Measurements from ENCODE around the gene SPAG17. TPM values are rescaled to one million over a fixed set of nuclear protein-coding genes. Genes with fewer than 3 reads are reported as not detected.

SPAG17 gene
- total and polyA plus RNA-seq, 2 donors (not counting 1 experiment from before 2014, with no cell fraction given): not detected

DNA sequence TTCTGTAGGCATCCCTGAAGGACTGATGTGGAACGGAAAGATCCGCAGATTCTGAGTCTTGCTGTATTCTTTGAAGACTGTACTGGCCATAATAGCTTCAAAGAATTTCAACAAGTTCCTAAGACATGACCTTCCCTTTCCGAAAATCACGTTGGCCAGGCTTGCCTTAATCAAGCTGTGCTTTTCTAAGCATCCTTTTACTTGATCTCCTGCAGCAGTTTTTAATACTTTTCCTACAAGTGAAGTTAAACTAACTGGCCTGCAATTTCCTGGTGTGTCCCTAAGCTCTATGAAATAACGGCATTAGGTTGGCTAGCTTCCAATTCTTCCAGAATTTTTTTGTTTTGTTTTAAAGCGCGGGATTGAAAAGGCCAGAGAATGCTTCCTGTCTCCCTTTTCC, 40.3 kb downstream of the SPAG17 start:
- H3K4me1 ChIP-seq (ENCODE audit: control insufficient read depth in 2 of 2, insufficient read depth in 2 of 2, low read length in 2 of 2): no peaks in the 10 kb centered on the region
- no peaks in the 10 kb centered on the region for H3K4me1 Mint-ChIP-seq
- no peak overlapping the region for H3K4me3 ChIP-seq (ENCODE audit: control extremely low read depth in 1 of 5, extremely low read depth in 1 of 5, insufficient read depth in 1 of 5, low read depth in 2 of 5, low read length in 4 of 5)
- DNase-seq (no peak), ATAC-seq (ENCODE audit: low read depth) (no peak)
- H3K27me3 Mint-ChIP-seq: peaks cover 3% of the 10 kb centered on the region
- H3K36me3 ChIP-seq (replicated peaks in 1 of 2; ENCODE audit: control extremely low read depth in 1 of 2, control insufficient read depth in 1 of 2, extremely low read depth in 1 of 2, insufficient read depth in 2 of 2, low read length in 1 of 2): no peaks in the 10 kb centered on the region
- H3K9me3 Mint-ChIP-seq (ENCODE audit: insufficient read depth): no peaks in the 10 kb centered on the region
- no peaks in the 10 kb centered on the region for H3K79me2 ChIP-seq (ENCODE audit: control insufficient read depth, insufficient read depth, low read length)
- no peak overlapping the region for H3K27ac Mint-ChIP-seq
- H2AFZ ChIP-seq (ENCODE audit: insufficient read depth, low read depth, low read length, poor library complexity, severe bottlenecking): no peak overlapping the region
- H3K9me3 ChIP-seq (ENCODE audit: control extremely low read depth in 1 of 3, control insufficient read depth in 2 of 3, insufficient read depth in 1 of 3, low read length in 2 of 3): no peaks in the 10 kb centered on the region
- ChIA-PET POLR2A (no interaction called here), CTCF (no interaction called here)
- TF ChIP-seq EZH2 (IDR thresholded peaks at IDR 0.05; ENCODE audit: borderline replicate concordance, insufficient read depth, low read depth, low read length, poor library complexity, severe bottlenecking): no peak
- no peak for TF ChIP-seq CTCF (IDR thresholded peaks at IDR 0.05)
- H3K4me2 ChIP-seq (replicated peaks; ENCODE audit: low read depth, low read length, poor library complexity, severe bottlenecking): no peak overlapping the region
- intact Hi-C loops (cut with micrococcal nuclease): no loop called here
- WGBS (ENCODE audit: insufficient coverage): 91% methylated on average over 6 of the region's 7 CpGs
- no peak overlapping the region for H3K4me3 Mint-ChIP-seq
- no peaks in the 10 kb centered on the region for H4K20me1 ChIP-seq (ENCODE audit: control insufficient read depth, insufficient read depth, low read length, poor library complexity, severe bottlenecking)
- no peak overlapping the region for H3K27ac ChIP-seq (ENCODE audit: low read length in 2 of 2)
- H3K9ac ChIP-seq (ENCODE audit: low read length): no peak overlapping the region
- no peaks in the 10 kb centered on the region for H3K27me3 ChIP-seq (replicated peaks in 1 of 4; ENCODE audit: control extremely low read depth in 1 of 4, control insufficient read depth in 3 of 4, insufficient read depth in 4 of 4, low read length in 3 of 4)

- Histone ChIP-seq H3K4me1 (ENCODE audit: control insufficient read depth in 2 of 2, insufficient read depth in 2 of 2, low read length in 2 of 2) (no peaks in the 10 kb centered on the region), H2AFZ (ENCODE audit: insufficient read depth, low read depth, low read length, poor library complexity, severe bottlenecking) (no peak overlapping the region), H3K4me2 (replicated peaks; ENCODE audit: low read depth, low read length, poor library complexity, severe bottlenecking) (no peak overlapping the region), H3K27ac (ENCODE audit: low read length in 2 of 2) (no peak overlapping the region), H3K79me2 (ENCODE audit: control insufficient read depth, insufficient read depth, low read length) (no peaks in the 10 kb centered on the region), H3K4me3 (ENCODE audit: control extremely low read depth in 1 of 5, extremely low read depth in 1 of 5, insufficient read depth in 1 of 5, low read depth in 2 of 5, low read length in 4 of 5) (no peak overlapping the region), H3K36me3 (replicated peaks in 1 of 2; ENCODE audit: control extremely low read depth in 1 of 2, control insufficient read depth in 1 of 2, extremely low read depth in 1 of 2, insufficient read depth in 2 of 2, low read length in 1 of 2) (no peaks in the 10 kb centered on the region), H4K20me1 (ENCODE audit: control insufficient read depth, insufficient read depth, low read length, poor library complexity, severe bottlenecking) (no peaks in the 10 kb centered on the region), H3K27me3 (replicated peaks in 1 of 4; ENCODE audit: control extremely low read depth in 1 of 4, control insufficient read depth in 3 of 4, insufficient read depth in 4 of 4, low read length in 3 of 4) (no peaks in the 10 kb centered on the region), H3K9ac (ENCODE audit: low read length) (no peak overlapping the region), H3K9me3 (ENCODE audit: control extremely low read depth in 1 of 3, control insufficient read depth in 2 of 3, insufficient read depth in 1 of 3, low read length in 2 of 3) (no peaks in the 10 kb centered on the region)
- Mint-ChIP-seq H3K9me3 (ENCODE audit: insufficient read depth) (no peaks in the 10 kb centered on the region), H3K4me3 (no peak overlapping the region), H3K27me3 (peaks cover 3% of the 10 kb centered on the region), H3K27ac (no peak overlapping the region), H3K4me1 (no peaks in the 10 kb centered on the region)
- POLR2A ChIA-PET: no interaction called here
- ATAC-seq (ENCODE audit: low read depth) (no peak), DNase-seq (no peak)
- TF ChIP-seq CTCF (IDR thresholded peaks at IDR 0.05): no peak
- TF ChIP-seq EZH2 (IDR thresholded peaks at IDR 0.05; ENCODE audit: borderline replicate concordance, insufficient read depth, low read depth, low read length, poor library complexity, severe bottlenecking): no peak
- WGBS (ENCODE audit: insufficient coverage): 69% methylated on average over 1 of the region's 2 CpGs
- CTCF ChIA-PET: no interaction called here
- intact Hi-C loops (cut with micrococcal nuclease): no loop called here
Measured at GRCh38 chr1:118143831-118144230, 41.2 kb downstream of the SPAG17 start.

Measured in B cell (primary cell).